ENCODE measurements around the gene USP10.

Gene USP10

DNA sequence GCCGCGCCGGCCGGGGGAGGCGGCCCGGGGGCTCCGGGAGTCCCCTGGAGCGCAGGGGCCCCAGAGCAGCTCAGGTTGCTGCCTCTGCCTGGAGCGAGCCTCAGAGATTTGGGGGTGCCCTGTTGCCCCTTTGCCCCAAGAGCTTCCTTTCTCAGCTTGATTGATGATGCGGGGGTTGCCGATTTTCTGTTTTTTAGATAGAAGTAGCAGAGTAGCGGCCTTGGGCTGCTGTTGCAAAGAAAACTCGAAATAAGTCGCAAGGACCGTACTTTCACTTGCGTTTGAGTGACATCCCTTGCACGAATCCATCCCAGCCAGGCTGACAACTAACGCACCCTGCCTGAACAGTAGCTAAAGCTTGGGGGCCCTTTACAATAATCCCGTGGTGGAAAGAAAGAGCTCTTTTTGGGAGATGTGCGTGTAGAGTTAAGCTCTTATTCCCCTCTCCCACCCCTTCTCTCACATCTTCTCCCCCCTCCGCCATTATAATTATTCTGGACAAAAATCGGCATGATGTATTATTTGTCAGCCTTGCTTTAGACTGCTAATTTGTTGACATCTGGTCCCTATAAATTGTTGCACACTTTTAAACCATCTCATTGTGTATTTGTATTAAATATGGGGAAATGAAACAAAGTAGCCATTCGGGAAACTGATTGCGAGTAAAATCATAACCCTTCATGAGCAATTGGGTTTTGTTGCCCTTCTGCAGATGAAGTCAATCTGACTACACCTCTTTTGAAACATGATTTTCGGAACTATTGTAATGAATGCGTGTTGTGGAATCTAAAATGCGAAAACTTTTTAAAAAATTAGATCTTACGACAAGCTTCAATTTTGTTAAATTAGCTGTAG is 873 bp downstream of the USP10 start:
- peak; percentile 10 for DNase-seq (ENCODE audit: low read depth)

GRCh38 chr16:84703681-84704080 is 3.9 kb downstream of the USP10 start:
- DNase-seq (ENCODE audit: low read depth), result no peak

DNA sequence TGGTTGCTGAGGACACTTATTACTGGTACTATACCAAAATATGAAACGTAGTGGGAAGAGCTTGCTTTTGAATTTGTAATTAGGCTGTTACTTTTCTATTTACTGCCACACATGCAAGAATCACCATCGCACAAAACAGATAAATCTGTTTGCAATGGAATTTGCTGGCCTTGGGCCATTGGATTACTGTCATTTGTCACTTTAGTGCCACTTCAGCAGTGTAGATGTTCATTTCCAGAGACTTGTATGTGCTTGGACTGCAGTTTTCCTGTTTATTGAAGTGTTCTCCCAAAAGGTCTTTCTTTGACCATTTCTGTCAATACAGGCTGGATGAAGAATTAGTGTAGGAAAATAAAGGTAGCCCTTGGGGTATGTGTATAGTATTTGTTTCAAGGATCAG is 4.5 kb downstream of the USP10 start:
- no peak for DNase-seq (ENCODE audit: low read depth)

DNA sequence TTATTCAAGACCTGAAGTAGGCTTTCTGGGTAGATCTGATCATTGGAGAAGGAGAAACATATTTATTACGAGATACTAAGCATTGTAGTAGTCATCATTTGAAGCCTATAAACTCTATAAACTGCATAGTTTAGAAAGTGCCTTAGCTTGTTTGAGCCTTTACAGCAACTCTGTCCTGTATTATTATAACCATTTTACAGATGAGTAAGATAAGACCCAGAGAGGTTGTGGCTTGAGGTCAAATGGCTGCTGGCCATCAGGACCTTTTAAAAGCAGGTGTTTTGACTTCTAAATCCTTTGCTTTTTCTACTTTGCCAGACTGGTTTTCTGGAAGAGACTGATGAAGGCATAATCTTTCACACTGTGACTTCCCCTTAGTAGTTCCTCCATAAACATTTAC is 7.1 kb downstream of the USP10 start:
- no peak for DNase-seq (ENCODE audit: low read depth)

GRCh38 chr16:84709609-84710008 is 9.8 kb downstream of the USP10 start:
- DNase-seq (ENCODE audit: low read depth), result no peak

- no peak for DNase-seq (ENCODE audit: low read depth)
Measured at GRCh38 chr16:84710686-84711085, 10.9 kb downstream of the USP10 start.

- DNase-seq (ENCODE audit: low read depth), result no peak
Measured at GRCh38 chr16:84712138-84712671, 12.4 kb downstream of the USP10 start.

GRCh38 chr16:84712801-84713775 is 13.3 kb downstream of the USP10 start:
- no peak for DNase-seq (ENCODE audit: low read depth)

GRCh38 chr16:84714028-84714427 is 14.2 kb downstream of the USP10 start:
- no peak for DNase-seq (ENCODE audit: low read depth)

GRCh38 chr16:84715424-84715823 is 15.6 kb downstream of the USP10 start:
- DNase-seq (ENCODE audit: low read depth), result no peak

DNA sequence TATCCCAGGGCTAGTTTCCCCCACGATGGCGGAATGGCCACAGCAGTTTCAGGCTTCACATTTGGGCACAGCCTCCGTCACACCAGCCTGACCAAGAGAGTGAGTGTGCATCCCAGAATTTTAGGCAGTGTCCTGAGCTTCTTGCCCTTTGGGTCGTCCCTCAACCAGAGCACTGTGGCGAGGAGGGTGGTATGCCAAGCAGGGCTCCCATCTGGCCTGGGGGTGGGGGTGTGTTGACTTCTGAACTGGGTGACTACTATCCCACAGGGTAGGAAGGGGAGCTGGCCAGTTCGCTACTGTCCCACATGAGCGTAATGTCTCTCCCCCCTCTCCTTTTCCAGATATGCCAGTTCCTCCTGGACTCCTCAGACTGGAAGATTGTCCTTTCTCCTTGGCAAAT is 16.1 kb downstream of the USP10 start:
- no peak for DNase-seq (ENCODE audit: low read depth)

DNA sequence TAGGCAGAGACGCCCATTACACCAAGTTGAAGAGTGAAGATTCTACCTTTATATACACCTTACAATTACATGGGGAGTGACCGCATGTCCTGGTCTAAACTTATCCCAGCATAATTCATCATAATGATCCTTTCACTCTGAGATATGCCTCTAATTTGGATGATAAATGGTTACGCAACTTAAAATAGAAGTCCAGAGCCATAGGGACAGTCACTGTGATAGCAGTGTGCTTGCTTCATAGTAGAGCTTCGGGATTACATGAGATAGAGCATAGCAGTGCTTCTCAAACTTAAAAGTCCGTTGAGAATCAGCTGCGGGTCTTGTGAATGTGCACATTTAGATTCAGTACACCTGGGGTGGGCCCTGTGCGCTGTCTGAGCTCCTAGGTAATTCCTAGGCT is 16.9 kb downstream of the USP10 start:
- no peak for DNase-seq (ENCODE audit: low read depth)

DNA sequence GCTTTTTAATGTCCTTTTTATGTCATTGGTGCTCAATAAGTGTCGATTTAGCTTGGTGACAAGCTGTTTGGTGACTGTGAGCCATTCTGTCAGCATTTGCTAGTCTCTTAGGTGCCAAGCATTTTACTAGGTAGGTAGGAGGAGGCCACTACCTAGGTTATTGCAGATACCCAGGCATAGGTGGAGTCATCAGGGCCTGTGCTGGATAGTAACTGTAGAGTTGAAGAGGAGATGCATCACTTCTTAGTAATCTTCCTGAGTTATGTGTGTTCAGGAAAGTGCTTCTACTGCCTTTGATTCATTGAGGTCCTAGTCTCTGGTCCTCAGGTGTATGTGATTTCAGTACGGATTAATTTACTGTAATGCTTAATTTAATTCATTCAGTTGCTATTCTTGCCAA is 17.7 kb downstream of the USP10 start:
- no peak for DNase-seq (ENCODE audit: low read depth)

DNA sequence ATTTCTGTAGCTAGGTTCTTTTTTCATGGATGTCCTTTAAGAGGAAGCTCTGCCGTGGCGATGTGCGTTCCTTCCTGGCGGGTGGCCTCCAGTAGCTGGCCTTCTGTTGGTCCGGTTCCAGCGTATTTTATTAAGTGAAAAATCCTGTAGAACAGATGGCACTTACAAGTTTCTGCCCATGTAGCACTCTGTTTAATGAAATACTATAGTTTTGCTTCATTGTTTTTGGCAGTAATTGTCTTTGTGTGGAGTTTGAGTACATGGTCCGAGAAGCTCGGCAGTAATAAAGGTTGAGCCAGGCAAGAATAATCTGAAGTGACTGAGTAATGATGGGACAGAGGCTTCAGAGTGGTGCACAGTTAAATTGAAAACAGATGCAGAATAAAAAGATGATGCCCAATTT is 20.4 kb downstream of the USP10 start:
- no peak for DNase-seq (ENCODE audit: low read depth)

DNA sequence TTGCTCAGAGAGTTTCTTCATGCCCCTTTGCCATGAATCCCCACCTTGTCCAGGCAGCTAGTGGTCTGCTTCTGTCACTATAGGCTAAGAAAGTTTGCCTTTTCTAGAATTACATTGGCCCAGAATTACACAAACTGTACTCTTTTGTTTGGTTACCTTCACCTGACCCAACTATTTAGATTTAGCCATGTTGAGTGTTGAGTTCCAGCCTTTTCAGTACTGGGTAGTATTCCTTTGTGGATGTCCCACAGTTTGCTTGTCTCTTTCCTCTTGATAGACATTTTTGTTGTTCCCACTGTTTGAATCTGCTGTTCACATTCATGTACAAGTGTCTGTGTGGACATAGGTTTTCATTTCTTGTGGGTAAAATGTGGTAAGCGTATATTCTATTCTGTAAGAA is 22.3 kb downstream of the USP10 start:
- no peak for DNase-seq (ENCODE audit: low read depth)

DNA sequence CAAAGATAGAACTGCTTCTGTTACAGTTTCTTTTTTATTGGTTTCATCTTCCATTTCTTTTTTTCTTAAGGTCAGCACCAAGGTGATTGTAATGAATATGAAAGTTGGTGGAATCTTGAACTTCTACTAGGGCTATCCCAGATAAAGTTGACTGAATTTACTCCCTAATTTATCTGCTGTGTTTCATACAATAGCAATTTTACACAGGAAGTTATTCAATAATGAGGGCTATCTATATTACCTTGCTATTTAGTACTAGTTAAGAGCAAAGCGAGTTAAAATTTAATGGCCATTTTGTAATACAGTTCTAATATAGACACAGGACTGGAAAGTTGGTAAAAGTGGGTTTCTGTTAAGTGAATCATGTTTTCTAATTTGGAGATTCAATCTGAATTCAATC is 24.1 kb downstream of the USP10 start:
- no peak for DNase-seq (ENCODE audit: low read depth)

- DNase-seq (ENCODE audit: low read depth), result no peak
Measured at GRCh38 chr16:84724606-84725309, 25.0 kb downstream of the USP10 start.

GRCh38 chr16:84725481-84726078 is 25.8 kb downstream of the USP10 start:
- DNase-seq (ENCODE audit: low read depth), result no peak

GRCh38 chr16:84726079-84726668 is 26.4 kb downstream of the USP10 start:
- peak; percentile 77 for DNase-seq (ENCODE audit: low read depth)

DNA sequence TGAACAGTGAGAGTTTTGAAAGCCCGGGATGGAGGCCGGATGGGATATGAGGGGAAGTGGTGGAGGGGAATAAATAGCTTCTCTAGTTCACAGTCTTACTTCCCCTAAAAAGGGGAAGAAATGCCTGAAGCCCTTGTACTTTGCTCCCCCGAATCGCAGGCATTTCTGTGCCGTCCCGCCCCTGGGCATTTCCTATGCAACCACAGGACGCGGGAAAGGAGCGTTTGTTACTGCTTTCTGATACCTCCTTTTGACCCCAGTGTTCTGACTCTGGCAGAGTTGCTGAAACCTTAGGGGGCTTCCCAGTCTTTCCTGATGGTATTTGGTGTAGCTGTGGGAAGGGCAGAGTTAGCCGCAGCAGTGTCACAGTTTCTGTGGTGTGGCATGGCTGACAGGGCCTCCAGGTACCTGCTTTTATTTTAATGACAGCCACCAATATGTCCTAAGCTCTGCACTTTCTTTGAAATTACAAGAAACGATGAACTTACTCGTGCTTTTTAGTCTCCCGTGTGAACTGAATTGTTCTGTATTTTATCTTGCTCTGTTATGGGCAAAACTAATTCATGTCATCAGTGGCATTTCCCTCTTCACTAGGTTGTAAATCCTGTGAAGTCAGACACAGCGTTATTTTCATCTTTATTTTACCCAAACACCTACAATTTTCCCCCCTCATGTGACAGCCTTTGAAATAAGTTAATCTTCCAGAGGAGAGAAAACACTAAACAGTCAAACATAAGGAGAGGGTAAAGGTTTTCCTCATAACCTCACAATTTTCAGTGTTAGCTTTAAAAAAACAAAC is 27.1 kb downstream of the USP10 start:
- DNase-seq (ENCODE audit: low read depth), result no peak

Data from T follicular helper cell (primary cell).